GM21526 (cell line): ENCODE results near the gene PLK5.
"Not testable (repeated sequence)": the region's sequence is repeated elsewhere in the genome, so short reads cannot be mapped to it uniquely, and the experiment has no call there.

ENCODE experiments used
- ATAC-seq: cut with Tn5 transposase; IDR thresholded peaks from one replicate; pipeline ENCODE4 v1.9.1; 2021; ENCODE audit warnings: moderate library complexity; ENCODE audit not compliant: unreplicated experiment, low FRiP score

Gene PLK5

GRCh38 chr19:1505991-1506881 is 17.6 kb upstream of the PLK5 start:
- no peak for ATAC-seq

GRCh38 chr19:1507192-1507660 is 16.7 kb upstream of the PLK5 start:
- ATAC-seq = no peak

DNA sequence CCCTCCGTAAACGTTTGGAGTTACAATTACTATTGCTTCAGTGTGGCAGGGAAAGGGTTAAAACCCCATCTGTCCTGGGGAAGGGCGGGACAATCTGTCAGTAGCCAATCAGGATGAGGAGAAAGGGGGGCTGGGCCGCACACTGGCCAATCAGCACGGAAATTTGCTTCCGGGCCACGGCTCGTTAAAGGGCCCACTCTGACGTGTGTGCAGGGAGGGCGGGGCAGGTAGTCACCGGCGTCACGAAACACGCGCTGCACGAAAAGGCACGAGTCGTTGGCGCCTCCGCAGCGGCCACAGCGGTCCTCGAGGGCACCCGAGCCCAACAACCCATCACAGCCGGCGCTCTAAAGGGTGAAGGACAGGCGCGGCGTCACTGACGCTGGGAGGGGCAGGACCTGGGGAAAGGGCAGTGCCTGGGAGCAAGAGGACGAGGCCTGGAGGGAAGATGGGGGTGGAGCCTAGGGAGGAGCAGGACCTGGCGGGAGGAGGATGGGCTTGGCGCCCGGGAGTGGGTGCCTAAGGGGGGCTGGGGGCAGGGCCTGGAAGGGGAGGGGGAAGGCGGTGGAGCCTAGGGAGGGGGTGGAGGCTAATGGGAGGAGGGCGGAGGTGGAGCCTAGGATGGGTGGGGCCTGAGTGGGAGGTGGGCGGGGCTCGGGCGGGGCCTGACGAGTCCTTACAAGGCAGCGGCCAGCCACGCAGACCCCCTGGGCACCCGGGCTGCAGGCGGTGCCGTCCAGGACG is 15.9 kb upstream of the PLK5 start:
- no peak for ATAC-seq

DNA sequence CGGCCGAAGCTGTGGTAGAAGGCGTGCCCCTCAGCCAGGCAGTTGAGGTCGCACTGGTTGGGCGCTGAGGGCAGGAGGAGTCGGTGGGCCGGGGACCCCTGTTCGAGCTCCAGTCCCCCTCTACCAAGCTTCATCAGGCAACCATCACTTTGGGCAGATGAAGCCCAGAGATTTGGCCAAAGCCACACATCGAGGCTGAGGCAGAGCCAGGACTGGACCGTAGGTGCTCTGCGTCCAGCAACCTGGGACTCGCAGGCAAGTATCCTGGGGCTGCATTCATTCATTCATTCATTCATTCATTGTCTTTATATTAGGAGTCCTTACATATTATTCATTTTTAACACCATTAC is 15.4 kb upstream of the PLK5 start:
- ATAC-seq = no peak

DNA sequence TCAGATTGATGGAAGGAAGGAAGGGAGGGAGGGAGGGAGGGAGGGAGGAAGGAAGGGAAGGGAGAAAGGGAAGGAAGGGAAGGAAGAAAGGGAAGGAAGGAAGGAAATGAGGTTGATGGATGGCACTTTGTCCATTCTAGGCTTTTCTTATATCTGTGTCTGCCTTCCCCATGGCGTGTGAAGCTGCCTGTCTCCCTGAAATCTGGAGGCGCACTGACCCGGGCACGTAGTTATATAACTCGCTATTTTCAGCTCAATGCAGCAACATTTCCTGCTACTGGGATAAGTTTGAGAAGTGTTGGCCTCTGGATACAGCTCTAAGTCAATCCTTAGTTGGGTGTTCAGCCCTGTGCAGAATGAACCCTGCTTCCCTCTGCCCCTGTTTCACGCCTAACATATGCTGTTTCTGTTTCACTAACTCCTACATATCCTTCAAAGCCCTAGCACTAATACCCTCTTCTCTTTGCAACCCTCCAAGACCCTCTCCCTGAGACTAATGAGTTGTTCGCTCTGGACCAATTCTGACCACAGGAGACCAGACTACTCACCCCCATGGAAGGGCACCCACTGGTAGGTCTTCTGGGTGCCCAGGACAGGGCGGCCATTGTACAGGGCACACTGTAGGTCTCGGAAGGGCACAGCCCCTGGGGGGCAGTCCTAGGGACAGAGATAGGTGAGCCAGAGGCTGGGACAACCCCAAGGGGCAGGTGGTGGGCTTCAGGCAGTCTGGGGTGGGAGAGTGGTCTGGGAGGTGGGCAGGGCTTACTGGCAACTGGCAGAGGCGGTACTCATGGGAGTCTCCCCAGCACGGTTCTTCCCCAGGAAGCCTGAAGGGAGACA is 14.1 kb upstream of the PLK5 start:
- no peak for ATAC-seq

DNA sequence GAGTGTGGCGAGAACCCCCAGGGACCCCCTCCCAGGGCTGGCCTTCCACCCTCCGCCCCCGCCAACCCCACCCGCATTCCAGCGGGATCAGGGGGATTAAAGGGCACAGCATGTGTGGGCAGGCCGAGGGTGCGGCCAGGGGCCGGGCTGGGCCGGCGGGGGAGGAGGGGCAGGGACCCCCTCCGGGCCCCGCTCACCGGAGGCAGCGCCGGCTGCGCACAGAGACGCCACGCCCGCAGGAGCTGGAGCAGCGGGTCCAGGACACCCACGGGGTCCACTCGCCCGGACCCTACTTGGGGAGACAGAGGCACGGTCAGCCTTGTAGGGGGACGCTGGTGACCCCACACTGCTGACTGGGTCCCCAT is 13.5 kb upstream of the PLK5 start:
- no peak for ATAC-seq

DNA sequence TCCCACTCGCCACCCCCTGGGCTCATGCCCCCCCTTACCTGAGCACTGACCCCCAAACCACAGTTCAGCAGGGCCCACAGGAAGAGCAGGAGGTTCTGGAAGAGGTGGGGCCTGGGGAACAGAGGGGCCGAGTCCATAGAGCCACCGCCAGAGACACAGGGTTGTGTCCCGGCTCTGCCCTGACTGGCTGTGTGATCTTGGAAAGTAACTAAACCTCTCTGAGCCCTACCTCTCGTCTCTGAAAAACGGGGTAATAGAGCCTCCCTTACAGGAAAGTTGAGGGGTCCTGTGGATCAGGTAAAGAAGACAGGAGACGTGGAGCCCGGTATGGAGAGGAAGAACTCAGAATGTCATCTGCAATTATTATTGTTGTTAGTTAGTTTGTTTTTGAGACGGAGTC is 13.1 kb upstream of the PLK5 start:
- no peak for ATAC-seq

GRCh38 chr19:1511318-1512317 is 12.3 kb upstream of the PLK5 start:
- ATAC-seq = no peak

- no peak for ATAC-seq
These were observed 11.0 kb upstream of the PLK5 start, which contains the start of gene ADAMTSL5 for GRCh38 chr19:1512671-1513498. ADAMTSL5 (minus strand) TSS chr19:1513019; CDS start chr19:1510943, 2,076 bp downstream.

GRCh38 chr19:1513499-1514294 is 10.2 kb upstream of the PLK5 start:
- no peak for ATAC-seq

- no peak for ATAC-seq
These were observed 9.6 kb upstream of the PLK5 start for GRCh38 chr19:1514295-1514661.

DNA sequence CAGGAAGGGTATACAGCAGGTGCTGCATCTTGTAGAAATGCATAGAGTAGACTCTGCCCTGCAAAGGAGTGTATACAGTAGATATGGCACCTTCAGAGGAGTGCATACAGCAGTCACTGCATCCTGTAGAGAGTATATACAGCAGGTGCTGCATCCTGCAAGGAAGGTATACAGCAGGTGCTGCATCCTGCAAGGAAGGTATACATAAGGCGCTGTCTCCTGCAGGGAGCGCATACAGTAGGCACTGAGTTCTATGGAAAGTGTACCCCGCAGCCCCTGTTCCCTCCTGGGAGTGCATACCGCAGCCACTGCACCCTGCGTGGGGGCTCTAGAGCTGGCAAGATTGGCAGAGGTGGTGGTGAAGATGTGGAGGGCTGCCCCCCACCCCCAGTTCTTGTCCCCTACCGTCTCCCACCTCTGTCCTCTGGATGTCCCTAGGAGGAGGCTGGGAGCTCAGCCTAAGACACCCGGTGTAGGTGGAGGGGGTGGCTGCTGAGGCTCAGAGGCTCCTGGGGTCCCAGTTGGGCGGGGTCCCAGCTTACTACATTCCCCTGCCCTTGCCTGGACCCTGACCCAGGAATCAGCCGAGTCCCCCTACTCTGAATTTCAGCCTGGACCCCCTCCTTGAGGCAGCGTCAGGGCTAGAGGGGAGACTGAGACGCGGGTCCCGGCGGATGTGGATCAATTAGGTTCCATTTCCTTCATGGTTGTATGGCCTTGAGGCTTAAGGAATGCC is 8.7 kb upstream of the PLK5 start:
- ATAC-seq = no peak

DNA sequence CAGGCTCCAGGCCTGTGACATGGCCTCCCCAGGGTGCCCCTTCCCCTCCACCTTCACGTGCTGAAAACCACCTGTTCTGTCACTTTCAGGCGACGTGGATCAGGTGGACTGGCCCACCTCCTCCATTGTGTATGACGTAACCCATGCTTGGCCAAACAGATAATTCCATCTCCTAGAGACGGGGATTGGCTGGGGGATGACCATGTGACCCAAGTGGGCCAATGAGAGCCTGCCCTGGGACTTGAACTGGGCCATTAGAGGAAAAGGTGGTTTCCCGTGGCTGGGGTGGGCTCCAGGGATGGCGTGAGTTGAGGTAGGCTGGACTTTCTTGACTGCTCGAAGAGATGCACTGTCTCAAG is 7.5 kb upstream of the PLK5 start:
- ATAC-seq = no peak

DNA sequence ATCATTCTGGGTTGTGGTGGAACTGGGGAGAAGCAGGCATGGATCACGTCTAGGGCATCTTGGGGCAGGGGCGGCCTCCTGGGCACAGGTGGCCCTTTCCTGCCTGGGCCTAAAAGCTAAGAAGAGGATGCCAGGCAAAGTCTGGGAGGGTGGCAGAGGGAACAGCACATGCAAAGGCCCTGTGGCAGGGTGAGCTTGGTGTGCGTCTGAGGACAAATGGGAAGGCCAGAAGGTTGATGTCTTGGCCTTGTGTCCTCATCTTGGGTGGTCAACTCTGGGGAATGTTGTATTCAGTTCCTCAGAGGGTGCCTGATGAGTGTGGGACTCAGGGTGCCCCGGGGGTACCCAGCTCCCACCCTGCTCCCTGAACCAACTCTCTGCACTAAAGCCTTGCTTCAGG is 5.4 kb upstream of the PLK5 start:
- ATAC-seq = no peak

DNA sequence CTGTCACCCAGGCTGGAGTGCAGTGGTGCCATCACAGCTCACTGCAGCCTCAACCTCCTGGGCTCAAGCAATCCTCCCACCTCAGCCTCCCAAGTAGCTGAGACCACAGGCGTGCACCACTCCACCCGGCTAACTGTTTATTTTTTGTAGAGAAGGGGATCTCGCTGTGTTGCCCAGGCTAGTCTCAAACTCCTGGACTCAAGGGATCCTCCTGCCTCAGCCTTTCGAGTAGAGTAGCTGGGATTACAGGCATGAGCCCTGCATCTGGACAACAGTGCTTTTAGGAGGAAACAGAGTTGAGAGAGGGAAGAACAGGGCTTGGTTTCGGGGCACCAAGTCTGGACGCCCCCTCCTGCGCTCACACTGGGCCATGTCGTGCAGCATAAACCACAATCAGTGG is 4.1 kb upstream of the PLK5 start:
- not testable (repeated sequence) for ATAC-seq

DNA sequence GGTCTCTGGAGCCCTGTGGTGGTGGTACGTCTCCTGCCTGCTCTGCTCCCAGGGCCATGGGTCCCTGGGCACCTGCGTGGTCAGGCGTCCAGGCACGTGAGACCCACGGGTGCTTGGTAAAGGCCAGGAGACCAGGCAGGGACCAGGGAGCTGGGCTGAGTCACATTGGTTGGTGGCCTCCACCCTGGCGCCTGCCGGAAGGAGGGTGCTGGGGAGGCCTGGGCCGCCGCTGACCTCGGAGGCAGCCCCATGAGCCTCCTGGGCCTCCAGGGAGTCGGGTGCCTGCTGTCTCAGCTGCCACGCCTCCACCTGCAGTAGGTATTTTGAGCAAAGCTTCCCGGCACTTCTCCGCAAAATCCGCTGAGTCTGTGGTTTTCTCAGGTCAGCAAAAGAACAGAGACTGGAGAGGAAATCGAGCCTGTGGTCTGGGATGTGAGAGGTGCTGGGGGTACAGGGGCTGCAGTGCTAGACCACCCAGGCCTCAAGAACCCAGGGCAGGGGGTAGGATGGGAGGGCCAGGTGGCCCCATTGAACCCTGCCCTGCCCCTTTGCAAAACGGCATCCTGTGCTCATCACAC is 3.6 kb upstream of the PLK5 start:
- ATAC-seq = no peak

GRCh38 chr19:1521636-1522035 is 2.2 kb upstream of the PLK5 start:
- ATAC-seq = no peak
